ENCODE data around the gene ACSM5.
"Not testable (repeated sequence)": the region's sequence is repeated elsewhere in the genome, so short reads cannot be mapped to it uniquely, and the experiment has no call there.

Gene ACSM5

DNA sequence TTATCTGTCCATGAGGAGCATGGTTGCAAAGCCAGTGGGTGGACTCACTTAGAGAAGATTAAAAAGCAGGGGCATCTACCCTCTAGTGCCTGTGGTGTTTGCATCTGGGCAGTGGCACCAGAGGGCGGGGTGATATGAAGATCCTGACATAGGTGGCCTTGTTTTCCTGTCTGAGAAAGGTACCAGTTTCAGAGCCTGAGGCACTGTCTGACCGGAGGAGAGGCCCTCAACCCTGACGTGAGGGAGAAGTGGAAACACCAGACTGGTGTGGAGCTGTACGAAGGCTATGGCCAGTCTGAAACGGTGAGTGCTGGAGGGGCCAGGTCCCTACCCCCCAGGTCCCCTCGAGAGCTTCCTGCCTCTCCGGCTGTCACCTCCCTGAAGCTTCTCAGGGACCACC is 20.2 kb downstream of the ACSM5 start:
- ATAC-seq, result not testable (repeated sequence)

DNA sequence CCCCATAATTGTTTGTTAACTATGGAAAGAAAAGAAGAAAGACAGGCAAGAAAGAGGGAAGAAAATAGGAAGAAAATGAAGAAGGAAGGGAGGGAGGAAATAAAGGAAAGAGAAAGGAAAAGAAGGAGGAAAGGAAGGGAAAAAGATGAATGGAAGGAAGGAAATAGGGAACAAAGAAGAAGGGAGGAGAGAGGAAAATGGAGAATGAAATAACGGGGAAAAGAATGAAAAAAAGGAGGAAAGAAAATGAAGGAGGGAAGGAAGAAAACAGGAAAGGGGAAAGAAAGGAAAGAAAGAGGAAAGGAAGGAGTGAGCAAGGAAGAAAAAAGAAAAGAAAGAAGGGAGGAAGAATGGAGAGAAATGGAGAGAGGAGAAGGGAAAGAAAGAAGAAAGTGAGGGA is 21.1 kb downstream of the ACSM5 start:
- not testable (repeated sequence) for ATAC-seq

DNA sequence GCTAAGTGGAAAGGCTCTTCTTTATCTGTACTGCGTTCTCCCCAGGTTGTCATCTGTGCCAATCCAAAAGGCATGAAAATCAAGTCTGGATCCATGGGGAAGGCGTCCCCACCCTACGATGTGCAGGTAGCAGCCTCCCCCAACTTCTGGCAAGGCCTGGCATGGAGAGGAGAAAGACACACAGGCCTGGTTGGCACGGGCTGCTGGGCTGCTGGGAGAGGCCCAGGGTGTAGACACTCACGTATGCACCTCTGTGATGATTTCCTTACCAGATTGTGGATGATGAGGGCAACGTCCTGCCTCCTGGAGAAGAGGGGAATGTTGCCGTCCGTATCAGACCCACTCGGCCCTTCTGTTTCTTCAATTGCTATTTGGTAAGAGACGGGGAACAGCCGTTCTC is 21.6 kb downstream of the ACSM5 start:
- ATAC-seq, result no peak
- TF ChIP-seq ZFP30 (CRISPR knock-in tag; IDR thresholded peaks at IDR 0.05) (no peak), ESRRG (CRISPR knock-in tag; IDR thresholded peaks at IDR 0.05) (no peak), ZNF8 (CRISPR knock-in tag; IDR thresholded peaks at IDR 0.05) (no peak), ZC3H10 (CRISPR knock-in tag; IDR thresholded peaks at IDR 0.05) (no peak), ZNF565 (CRISPR knock-in tag; conservative IDR thresholded peaks at IDR 0.05; ENCODE audit: low read depth) (no peak), RARB (CRISPR knock-in tag; IDR thresholded peaks at IDR 0.05) (no peak), ZNF70 (CRISPR knock-in tag; IDR thresholded peaks at IDR 0.05) (no peak), ISL1 (CRISPR knock-in tag; IDR thresholded peaks at IDR 0.05) (no peak), SNAI2 (CRISPR knock-in tag; IDR thresholded peaks at IDR 0.05) (no peak), GLIS3 (CRISPR knock-in tag; IDR thresholded peaks at IDR 0.05) (no peak), ARNTL (CRISPR knock-in tag; IDR thresholded peaks at IDR 0.05; ENCODE audit: borderline replicate concordance, low read depth) (no peak), BACH2 (CRISPR knock-in tag; IDR thresholded peaks at IDR 0.05; ENCODE audit: borderline replicate concordance) (no peak), OSR1 (CRISPR knock-in tag; IDR thresholded peaks at IDR 0.05) (no peak), CSDC2 (CRISPR knock-in tag; IDR thresholded peaks at IDR 0.05) (no peak), TOX (CRISPR knock-in tag; IDR thresholded peaks at IDR 0.05; ENCODE audit: borderline replicate concordance) (no peak)
- TF ChIP-seq, protein P1, sequence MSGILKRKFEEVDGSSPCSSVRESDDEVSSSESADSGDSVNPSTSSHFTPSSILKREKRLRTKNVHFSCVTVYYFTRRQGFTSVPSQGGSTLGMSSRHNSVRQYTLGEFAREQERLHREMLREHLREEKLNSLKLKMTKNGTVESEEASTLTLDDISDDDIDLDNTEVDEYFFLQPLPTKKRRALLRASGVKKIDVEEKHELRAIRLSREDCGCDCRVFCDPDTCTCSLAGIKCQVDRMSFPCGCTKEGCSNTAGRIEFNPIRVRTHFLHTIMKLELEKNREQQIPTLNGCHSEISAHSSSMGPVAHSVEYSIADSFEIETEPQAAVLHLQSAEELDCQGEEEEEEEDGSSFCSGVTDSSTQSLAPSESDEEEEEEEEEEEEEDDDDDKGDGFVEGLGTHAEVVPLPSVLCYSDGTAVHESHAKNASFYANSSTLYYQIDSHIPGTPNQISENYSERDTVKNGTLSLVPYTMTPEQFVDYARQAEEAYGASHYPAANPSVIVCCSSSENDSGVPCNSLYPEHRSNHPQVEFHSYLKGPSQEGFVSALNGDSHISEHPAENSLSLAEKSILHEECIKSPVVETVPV (CRISPR knock-in tag; IDR thresholded peaks at IDR 0.05), result no peak
- TF ChIP-seq, protein P2, sequence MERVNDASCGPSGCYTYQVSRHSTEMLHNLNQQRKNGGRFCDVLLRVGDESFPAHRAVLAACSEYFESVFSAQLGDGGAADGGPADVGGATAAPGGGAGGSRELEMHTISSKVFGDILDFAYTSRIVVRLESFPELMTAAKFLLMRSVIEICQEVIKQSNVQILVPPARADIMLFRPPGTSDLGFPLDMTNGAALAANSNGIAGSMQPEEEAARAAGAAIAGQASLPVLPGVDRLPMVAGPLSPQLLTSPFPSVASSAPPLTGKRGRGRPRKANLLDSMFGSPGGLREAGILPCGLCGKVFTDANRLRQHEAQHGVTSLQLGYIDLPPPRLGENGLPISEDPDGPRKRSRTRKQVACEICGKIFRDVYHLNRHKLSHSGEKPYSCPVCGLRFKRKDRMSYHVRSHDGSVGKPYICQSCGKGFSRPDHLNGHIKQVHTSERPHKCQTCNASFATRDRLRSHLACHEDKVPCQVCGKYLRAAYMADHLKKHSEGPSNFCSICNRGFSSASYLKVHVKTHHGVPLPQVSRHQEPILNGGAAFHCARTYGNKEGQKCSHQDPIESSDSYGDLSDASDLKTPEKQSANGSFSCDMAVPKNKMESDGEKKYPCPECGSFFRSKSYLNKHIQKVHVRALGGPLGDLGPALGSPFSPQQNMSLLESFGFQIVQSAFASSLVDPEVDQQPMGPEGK (CRISPR knock-in tag; IDR thresholded peaks at IDR 0.05; ENCODE audit: borderline replicate concordance), result no peak

DNA sequence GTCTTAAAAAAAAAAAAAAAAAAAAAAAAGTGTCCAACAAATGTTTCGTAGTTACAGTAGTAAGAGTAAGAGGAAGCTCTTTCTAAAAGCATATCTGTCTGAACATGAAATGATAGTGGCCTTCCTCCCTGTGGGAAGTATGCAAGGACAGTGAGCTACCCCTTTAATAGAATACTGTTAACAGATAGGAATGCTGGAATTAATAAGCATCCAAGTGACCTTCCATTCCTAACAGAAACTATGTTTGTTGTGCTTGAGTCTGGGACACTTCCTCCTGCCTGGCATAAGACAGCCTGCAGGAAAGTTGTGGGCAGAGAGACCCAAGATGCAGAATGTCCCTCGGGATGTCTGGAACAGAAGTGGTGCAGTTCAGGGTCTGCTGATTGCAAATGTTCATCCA is 29.6 kb downstream of the ACSM5 start:
- peak; percentile 31; the same call in 2 of the 3 replicates for ATAC-seq

DNA sequence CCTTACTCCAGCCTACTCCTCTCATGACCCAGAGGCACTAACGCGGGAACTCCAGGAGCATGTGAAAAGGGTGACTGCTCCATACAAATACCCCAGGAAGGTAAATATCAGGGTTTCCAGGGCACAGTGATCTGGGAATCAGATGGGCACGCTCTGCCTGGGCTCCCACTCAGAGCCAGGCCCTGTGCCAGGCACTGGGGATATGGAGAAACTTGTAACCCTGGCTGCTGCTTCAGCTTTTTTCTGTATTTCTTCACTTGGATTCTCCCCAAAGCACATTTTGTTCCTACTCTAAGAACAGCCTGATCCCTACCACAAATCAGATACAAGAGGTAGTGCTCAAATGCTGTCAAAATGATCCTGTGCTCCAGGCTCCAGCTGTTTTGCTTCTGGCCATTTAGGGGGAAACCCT is 30.5 kb downstream of the ACSM5 start:
- ATAC-seq, result not testable (repeated sequence)

DNA sequence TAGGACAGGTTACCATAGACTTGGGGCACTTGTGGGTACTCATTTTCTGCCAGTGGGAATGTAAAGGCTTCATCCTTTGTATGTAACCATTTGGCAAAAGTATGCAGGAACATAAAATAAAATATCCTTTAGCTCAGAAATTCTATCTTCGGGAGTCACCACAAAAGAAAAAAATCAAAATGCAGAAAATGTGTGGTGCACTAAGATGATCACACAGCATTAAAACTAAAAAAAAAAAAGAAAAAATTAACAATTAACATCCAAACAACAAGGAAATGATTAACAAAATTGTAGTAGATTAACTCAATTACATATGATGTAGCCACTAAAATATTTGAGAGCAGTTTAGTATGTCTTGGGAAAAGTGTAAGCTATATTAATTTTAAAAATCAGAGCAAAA is 31.4 kb downstream of the ACSM5 start:
- not testable (repeated sequence) for ATAC-seq

DNA sequence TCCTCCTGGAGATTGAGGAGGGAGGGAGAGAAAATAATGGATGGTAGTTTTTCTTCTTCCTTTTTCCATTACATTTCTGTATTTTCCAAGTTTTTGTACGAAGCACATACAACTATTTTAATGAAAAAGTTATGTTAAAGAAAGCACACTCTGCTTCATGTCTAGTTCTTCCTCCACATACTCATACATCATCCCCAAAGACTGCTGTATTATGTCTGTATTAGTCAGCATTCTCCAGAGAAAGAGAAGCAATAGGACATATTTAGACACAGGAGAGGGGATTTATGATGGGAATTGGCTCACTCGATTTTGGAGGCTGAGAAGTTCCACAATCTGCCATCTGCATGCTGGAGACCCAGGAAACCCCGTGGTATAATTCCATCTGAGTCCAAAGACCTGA is 31.9 kb downstream of the ACSM5 start:
- peak; percentile 49; the same call in 2 of the 3 replicates for ATAC-seq
- TF ChIP-seq, protein P2 (CRISPR knock-in tag; IDR thresholded peaks at IDR 0.05; ENCODE audit: borderline replicate concordance), result no peak
- TF ChIP-seq, protein P1 (CRISPR knock-in tag; IDR thresholded peaks at IDR 0.05), result no peak
- TF ChIP-seq ZNF70 (CRISPR knock-in tag; IDR thresholded peaks at IDR 0.05), result no peak
- no peak for TF ChIP-seq CSDC2 (CRISPR knock-in tag; IDR thresholded peaks at IDR 0.05)
- no peak for TF ChIP-seq ISL1 (CRISPR knock-in tag; IDR thresholded peaks at IDR 0.05)
- TF ChIP-seq ZNF8 (CRISPR knock-in tag; IDR thresholded peaks at IDR 0.05), result no peak
- TF ChIP-seq, protein P3, sequence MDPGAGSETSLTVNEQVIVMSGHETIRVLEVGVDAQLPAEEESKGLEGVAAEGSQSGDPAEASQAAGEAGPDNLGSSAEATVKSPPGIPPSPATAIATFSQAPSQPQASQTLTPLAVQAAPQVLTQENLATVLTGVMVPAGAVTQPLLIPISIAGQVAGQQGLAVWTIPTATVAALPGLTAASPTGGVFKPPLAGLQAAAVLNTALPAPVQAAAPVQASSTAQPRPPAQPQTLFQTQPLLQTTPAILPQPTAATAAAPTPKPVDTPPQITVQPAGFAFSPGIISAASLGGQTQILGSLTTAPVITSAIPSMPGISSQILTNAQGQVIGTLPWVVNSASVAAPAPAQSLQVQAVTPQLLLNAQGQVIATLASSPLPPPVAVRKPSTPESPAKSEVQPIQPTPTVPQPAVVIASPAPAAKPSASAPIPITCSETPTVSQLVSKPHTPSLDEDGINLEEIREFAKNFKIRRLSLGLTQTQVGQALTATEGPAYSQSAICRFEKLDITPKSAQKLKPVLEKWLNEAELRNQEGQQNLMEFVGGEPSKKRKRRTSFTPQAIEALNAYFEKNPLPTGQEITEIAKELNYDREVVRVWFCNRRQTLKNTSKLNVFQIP (CRISPR knock-in tag; IDR thresholded peaks at IDR 0.05; ENCODE audit: borderline replicate concordance, low read depth), result no peak
- no peak for TF ChIP-seq RARB (CRISPR knock-in tag; IDR thresholded peaks at IDR 0.05)
- TF ChIP-seq, protein P4, sequence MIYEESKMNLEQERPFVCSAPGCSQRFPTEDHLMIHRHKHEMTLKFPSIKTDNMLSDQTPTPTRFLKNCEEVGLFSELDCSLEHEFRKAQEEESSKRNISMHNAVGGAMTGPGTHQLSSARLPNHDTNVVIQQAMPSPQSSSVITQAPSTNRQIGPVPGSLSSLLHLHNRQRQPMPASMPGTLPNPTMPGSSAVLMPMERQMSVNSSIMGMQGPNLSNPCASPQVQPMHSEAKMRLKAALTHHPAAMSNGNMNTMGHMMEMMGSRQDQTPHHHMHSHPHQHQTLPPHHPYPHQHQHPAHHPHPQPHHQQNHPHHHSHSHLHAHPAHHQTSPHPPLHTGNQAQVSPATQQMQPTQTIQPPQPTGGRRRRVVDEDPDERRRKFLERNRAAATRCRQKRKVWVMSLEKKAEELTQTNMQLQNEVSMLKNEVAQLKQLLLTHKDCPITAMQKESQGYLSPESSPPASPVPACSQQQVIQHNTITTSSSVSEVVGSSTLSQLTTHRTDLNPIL (CRISPR knock-in tag; IDR thresholded peaks at IDR 0.05; ENCODE audit: low read depth), result no peak
- no peak for TF ChIP-seq SNAI2 (CRISPR knock-in tag; IDR thresholded peaks at IDR 0.05)

Data from SK-N-SH treated with all-trans-retinoic acid at 6 μM for 48 hours (cell line).